Natural killer cell treated with Interleukin-12 subunit alpha and Interleukin-12 subunit beta and Interleukin-15 and Interleukin-18, amount 100 ng/mL, for 72 hours (primary cell): ENCODE data around the gene KRTAP5-1. TPM values are rescaled to one million over a fixed set of nuclear protein-coding genes. Genes with fewer than 3 reads are reported as not detected.
"Not testable (repeated sequence)": the region's sequence is repeated elsewhere in the genome, so short reads cannot be mapped to it uniquely, and the experiment has no call there.

Experiments
- ATAC-seq, 2 donors: fragments of 150-1000 bp; cut with Tn5 transposase in 1 of 2; sonication (Bioruptor Pico), chemical (Tn5 transposase) in 1 of 2; 2 replicates each; pipeline ENCODE4 v1.10.0; 2021
- DNase-seq: peaks from one replicate; pipeline ENCODE4 v3.0.0; 2022; ENCODE audit warnings: low spot score
- H3K27ac Mint-ChIP-seq, 2 donors: 1 replicate in 1 of 2; 2 replicates in 1 of 2; pipeline ENCODE4 v1.8.0; 2022; ENCODE audit warnings: mixed read lengths in 2 of 2, mild to moderate bottlenecking in 1 of 2, moderate library complexity in 1 of 2
- H3K27me3 Mint-ChIP-seq, 2 donors: 1 replicate in 1 of 2; 2 replicates in 1 of 2; pipeline ENCODE4 v1.8.0; 2022; ENCODE audit warnings: mixed read lengths in 2 of 2
- H3K36me3 Mint-ChIP-seq: one replicate; pipeline ENCODE4 v1.8.0; 2022; ENCODE audit warnings: mixed read lengths
- H3K4me1 Mint-ChIP-seq, 2 donors: 1 replicate in 1 of 2; 2 replicates in 1 of 2; pipeline ENCODE4 v1.8.0; 2022; ENCODE audit warnings: low read depth in 2 of 2, mixed read lengths in 2 of 2, mild to moderate bottlenecking in 1 of 2
- H3K4me3 Mint-ChIP-seq: one replicate; pipeline ENCODE4 v1.8.0; 2022; ENCODE audit warnings: mixed read lengths
- H3K9me3 Mint-ChIP-seq: 2 replicates; pipeline ENCODE4 v1.8.0; 2022; ENCODE audit warnings: mixed read lengths
- total RNA-seq, 2 donors: library from RNA; stranded (reverse); gene quantifications; one replicate each; pipeline ENCODE4 v1.2.3, GENCODE V29; 2022

The KRTAP5-1 gene
- total RNA-seq, 2 donors from 2014 or later: not detected

DNA sequence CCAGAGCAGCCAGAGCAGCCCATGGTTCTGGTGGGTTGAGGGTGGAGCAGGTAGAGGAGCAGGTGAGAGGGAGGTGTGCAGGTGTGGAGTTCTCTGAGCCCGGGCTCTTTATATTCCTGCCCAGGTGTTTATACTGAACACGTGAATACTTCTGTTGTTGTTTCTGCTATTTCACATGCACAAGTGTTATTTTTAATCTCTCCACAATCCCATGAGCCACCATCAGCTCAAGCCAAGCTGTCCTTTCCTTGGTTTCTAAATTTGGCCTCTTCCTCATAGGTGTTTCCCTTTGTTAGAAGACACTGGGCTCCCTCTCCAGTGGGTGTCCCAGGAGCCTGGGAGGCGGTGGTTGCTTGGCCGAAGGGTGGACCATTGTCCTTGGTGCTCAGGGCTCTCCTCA, 23.3 kb upstream of the KRTAP5-1 start, which contains the start of gene KRTAP5-3:
Gene KRTAP5-3, minus strand, starts transcription at position 101 of the 400 bp plus-strand sequence. Its CDS starts 78 bp downstream, at position 23.
- peaks cover 0 to 5% of the 10 kb centered on the region in 2 donors for H3K4me1 Mint-ChIP-seq
- H3K9me3 Mint-ChIP-seq: no peaks in the 10 kb centered on the region
- no peak within 1 kb of the TSS for H3K27ac Mint-ChIP-seq
- ATAC-seq (no peak), DNase-seq (no peak)
- peaks cover 22 to 37% of the 10 kb centered on the region in 2 donors for H3K27me3 Mint-ChIP-seq
- H3K36me3 Mint-ChIP-seq: no peaks in the 10 kb centered on the region
- H3K4me3 Mint-ChIP-seq: no peak within 1 kb of the TSS

DNA sequence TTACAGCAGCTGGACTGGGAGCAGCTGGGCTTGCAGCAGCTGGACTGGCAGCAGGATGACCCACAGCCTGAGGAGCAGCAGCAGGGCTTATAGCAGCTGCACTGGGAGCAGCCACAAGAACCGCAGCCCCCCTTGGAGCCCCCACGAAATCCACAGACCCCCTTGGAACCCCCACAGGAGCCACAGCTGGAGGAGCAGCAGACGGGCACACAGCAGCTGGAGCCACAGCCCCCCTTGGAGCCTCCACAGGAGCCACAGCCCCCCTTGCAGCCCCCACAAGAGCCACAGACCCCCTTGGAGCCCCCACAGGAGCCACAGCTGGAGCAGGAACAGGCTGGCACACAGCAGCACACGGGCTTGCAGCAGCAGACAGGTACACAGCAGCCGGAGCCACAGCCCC, 22.8 kb upstream of the KRTAP5-1 start:
- not testable (repeated sequence) for H3K36me3 Mint-ChIP-seq

DNA sequence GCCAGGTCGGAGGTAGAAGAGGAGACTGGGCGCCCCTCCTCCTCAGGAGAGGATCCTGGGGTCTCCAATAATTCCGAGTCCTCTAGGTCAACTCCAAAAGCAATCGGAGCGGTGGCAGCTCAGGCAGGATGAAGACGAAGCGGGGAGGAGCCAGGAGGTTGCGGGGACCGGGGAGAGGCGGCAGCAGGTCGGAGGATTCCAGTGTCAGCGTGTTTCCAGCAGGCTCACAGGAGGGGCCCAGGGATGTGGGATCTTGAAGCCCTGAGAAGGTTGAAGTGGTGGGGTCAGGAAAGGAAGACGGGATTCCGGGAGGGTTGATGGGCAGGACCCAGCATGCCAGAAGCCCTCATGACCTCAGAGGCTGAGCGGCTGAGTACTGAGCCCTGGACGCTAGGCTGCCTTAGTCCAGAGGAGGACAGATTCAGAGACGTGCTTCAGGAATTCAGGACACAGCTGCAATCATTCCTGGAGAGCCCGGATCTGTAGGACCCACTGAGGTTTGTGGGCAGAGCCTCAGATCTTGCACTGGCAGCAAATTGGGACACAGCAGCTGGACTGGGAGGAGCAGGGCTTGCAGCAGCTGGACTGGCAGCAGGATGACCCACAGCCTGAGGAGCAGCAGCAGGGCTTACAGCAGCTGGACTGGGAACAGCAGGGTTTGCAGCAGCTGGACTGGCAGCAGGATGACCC, 22.2 kb upstream of the KRTAP5-1 start:
- H3K27ac Mint-ChIP-seq, H3K4me1 Mint-ChIP-seq, DNase-seq, H3K36me3 Mint-ChIP-seq, H3K9me3 Mint-ChIP-seq, ATAC-seq, H3K4me3 Mint-ChIP-seq: not testable (repeated sequence)
- peaks cover 27 to 43% of the 10 kb centered on the region in 2 donors for H3K27me3 Mint-ChIP-seq

More for the DNA sequence above, 22.8 kb upstream of the KRTAP5-1 start:
- not testable (repeated sequence) for ATAC-seq, H3K27ac Mint-ChIP-seq, H3K9me3 Mint-ChIP-seq, DNase-seq, H3K4me1 Mint-ChIP-seq, H3K4me3 Mint-ChIP-seq
- peaks cover 26 to 41% of the 10 kb centered on the region in 2 donors for H3K27me3 Mint-ChIP-seq

DNA sequence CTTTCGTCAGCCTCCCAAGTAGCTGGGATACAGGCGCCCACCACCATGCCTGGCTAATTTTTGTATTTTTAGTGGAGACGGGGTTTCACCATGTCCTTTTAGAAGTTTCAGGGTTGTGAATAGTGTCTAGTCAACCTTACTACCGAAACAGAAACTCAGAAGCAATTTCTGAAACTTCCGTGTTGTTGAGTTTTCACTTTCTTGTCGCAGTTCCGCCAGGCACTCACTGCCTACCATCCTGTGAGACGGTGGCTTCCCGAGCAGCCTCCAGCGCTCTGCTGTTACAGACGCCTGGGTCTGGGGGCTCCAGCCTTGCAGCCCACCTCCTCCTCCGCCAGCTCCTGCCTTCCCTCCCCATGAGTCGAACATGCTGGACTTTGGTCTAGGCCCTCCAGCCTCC, 20.8 kb upstream of the KRTAP5-1 start:
- DNase-seq, H3K27ac Mint-ChIP-seq, H3K9me3 Mint-ChIP-seq, H3K4me3 Mint-ChIP-seq, H3K4me1 Mint-ChIP-seq, H3K36me3 Mint-ChIP-seq: not testable (repeated sequence)
- peaks cover 33 to 44% of the 10 kb centered on the region in 2 donors for H3K27me3 Mint-ChIP-seq
- peak in 1 of 2 donors; percentile 68 for ATAC-seq

DNA sequence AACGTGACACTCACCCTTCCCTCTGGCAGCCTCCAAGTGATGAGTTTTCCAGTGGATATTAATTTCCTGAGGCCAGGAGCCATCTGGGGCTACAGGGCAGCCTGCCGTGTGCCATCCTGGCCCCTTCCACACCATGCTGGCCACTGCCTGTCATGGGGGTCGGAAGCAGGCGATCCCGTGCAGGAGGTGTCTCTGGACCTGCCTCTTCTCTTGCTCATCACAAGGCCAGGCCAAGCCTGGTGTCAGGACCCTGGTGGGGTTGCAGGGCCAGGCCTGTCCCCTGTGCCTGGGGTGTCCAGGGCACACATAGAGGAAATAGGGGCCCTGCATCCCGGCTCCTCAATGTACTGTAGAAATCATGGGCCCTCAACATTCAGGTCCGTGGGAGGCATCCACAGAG, 19.6 kb upstream of the KRTAP5-1 start:
- ATAC-seq: no peak
- H3K36me3 Mint-ChIP-seq: no peaks in the 10 kb centered on the region
- H3K4me1 Mint-ChIP-seq: peaks cover 0 to 5% of the 10 kb centered on the region in 2 donors
- no peak overlapping the region for H3K27ac Mint-ChIP-seq
- no peak for DNase-seq
- H3K4me3 Mint-ChIP-seq: no peak overlapping the region
- H3K9me3 Mint-ChIP-seq: no peaks in the 10 kb centered on the region
- H3K27me3 Mint-ChIP-seq: peaks cover 35 to 47% of the 10 kb centered on the region in 2 donors

DNA sequence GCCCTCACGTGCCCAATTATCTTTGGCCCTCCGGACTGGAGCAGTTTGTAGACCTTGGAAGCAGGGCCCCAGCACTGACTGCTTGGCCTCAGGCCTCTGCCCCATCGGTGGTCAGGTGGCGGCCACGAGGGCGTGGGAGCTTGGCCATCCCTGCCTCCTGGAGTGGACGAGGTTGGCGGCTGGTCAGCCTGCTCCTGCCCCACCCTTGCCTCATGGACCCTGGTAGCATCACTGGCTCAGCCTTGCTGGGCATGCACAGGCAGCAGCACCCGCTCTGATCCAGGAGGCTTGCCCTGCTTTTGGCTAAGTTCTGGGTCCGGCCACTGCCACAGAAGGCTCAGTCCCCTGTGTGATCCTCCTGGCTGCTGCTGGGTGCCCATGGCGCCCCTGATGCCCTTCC, 19.1 kb upstream of the KRTAP5-1 start:
- Mint-ChIP-seq H3K4me1 (peaks cover 0 to 5% of the 10 kb centered on the region in 2 donors), H3K4me3 (no peak overlapping the region), H3K9me3 (no peaks in the 10 kb centered on the region), H3K27ac (no peak overlapping the region), H3K27me3 (peaks cover 37 to 53% of the 10 kb centered on the region in 2 donors), H3K36me3 (no peaks in the 10 kb centered on the region)
- ATAC-seq (no peak), DNase-seq (no peak)

DNA sequence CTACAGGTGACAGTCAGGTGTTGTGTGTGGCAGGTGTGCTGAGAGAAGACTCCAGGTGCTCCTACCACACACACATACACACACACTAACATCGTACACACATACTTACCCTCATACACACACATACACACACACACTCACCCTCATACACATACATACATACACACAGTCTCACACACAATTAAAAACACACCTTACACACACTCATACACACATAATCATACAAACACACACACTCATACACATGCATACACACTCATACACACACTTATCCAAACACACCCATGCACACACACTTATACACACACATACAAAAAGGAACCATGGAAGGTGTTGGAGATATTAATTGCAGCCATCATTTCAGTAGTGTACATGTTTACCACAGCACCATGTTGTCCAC, 18.5 kb upstream of the KRTAP5-1 start:
- DNase-seq (no peak), ATAC-seq (peak in 1 of 2 donors; percentile 14)
- Mint-ChIP-seq H3K4me1 (peaks cover 0 to 5% of the 10 kb centered on the region in 2 donors), H3K9me3 (no peaks in the 10 kb centered on the region), H3K27me3 (peaks cover 37 to 56% of the 10 kb centered on the region in 2 donors), H3K36me3 (no peaks in the 10 kb centered on the region), H3K27ac (no peak overlapping the region), H3K4me3 (no peak overlapping the region)

DNA sequence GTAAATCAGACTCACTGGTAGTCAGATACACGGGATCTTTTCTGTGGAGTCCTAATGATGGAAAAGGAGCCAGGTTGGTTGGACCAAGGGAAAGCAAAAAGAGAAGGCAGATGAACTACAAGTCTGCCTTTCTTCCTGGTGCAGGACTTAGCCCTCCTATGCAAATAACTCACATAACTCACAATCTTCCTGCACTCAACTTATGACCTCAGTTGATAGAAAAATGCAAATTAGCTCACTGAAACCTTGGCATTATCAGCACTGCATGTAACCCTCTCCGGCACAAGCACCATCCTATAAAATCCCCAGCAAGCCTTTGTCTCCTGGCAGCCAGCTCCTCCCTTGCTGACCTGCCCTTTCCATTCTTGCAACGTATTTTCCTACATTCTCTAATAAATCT, 16.6 kb upstream of the KRTAP5-1 start:
- not testable (repeated sequence) for DNase-seq, H3K36me3 Mint-ChIP-seq, H3K4me3 Mint-ChIP-seq, H3K27ac Mint-ChIP-seq, ATAC-seq, H3K9me3 Mint-ChIP-seq, H3K4me1 Mint-ChIP-seq
- peaks cover 44 to 48% of the 10 kb centered on the region in 2 donors for H3K27me3 Mint-ChIP-seq

DNA sequence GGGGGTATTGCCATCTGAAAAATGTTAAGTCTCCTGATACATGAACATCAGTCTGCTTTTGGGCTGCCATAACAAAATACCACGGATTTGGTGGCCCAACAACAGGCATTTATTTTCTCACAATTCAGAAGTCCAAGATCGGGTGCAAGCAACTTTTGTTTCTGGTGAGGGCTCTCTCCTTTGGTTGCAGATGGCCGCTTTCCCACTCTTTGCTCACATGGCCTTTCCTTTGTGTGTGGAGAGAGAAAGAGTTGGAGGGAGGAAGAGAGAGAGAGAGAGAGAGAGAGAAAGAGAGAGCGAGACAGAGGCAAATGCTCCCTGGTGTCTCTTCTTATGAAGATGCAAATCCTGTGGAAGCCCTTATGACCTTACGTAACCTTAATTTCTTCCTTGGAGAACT, 15.5 kb upstream of the KRTAP5-1 start:
- ATAC-seq (no peak), DNase-seq (no peak)
- Mint-ChIP-seq H3K36me3 (no peaks in the 10 kb centered on the region), H3K9me3 (no peaks in the 10 kb centered on the region), H3K4me3 (no peak overlapping the region), H3K27me3 (peaks cover 42 to 43% of the 10 kb centered on the region in 2 donors), H3K27ac (no peak overlapping the region), H3K4me1 (peaks cover 0 to 2% of the 10 kb centered on the region in 2 donors)

DNA sequence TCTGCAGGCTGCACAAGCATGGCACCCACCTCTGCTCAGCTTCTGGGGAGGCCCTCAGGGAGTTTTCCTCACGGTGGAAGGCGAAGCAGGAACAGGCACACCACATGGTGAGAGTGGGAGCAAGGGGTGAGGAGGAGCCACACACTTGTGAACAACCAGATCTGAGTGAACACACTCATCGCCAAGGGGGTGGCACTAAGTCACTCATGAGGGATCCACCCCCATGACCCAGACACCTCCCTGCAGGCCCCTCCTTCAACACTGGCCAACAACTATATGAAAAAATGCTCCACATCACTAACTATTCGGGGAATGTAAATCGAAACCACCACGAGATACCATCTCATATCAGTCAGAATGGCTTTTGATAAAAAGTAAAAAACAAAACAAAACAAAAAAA, 13.7 kb upstream of the KRTAP5-1 start:
- H3K4me1 Mint-ChIP-seq: peaks cover 0 to 6% of the 10 kb centered on the region in 2 donors
- H3K36me3 Mint-ChIP-seq: no peaks in the 10 kb centered on the region
- no peak for ATAC-seq
- H3K27me3 Mint-ChIP-seq: peaks cover 47 to 48% of the 10 kb centered on the region in 2 donors
- DNase-seq: no peak
- no peak overlapping the region for H3K4me3 Mint-ChIP-seq
- no peaks in the 10 kb centered on the region for H3K9me3 Mint-ChIP-seq
- no peak overlapping the region for H3K27ac Mint-ChIP-seq

DNA sequence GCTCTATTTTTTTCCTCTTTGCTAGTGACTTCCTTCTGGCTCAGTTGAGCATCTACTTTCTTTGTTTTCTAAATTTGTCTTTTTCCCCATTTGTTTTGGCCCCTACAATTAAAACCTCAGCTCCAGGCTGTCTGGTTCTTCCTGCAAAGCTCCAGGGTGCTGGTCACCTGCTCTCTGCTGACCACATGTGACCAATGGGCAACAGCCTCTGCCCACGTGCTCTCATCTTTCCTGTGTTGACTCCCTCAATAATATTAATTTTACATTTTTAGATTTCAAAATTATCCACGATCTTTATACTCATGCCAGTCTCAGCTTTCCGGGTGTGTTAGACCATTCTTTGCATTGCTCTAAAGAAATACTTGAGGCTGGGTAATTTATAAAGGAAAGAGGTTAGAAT, 13.3 kb upstream of the KRTAP5-1 start:
- ATAC-seq, DNase-seq, H3K4me1 Mint-ChIP-seq, H3K9me3 Mint-ChIP-seq, H3K4me3 Mint-ChIP-seq, H3K36me3 Mint-ChIP-seq, H3K27ac Mint-ChIP-seq: not testable (repeated sequence)
- H3K27me3 Mint-ChIP-seq: peaks cover 43 to 44% of the 10 kb centered on the region in 2 donors

DNA sequence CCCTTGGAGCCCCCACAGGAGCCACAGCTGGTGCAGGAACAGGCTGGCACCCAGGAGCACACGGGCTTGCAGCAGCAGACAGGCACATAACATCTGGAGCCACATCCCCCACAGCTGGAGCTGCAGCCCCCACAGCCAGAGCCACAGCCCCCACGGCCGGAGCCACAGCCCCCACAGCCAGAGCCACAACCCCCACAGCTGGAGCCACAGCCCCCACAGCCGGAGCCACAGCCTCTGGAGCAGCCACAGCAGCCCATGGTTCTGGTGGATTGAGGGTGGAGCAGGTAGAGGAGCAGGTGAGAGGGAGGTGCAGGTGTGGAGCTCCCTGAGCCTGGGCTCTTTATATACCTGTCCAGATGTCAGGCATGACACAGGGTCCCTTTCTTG, 12.9 kb upstream of the KRTAP5-1 start, which contains the start of gene KRTAP5-2:
Gene KRTAP5-2, minus strand, starts transcription at position 301 of the 387 bp plus-strand sequence. Its CDS starts 44 bp downstream, at position 257.
- Mint-ChIP-seq H3K27me3 (peaks cover 40% of the 10 kb centered on the region in 2 donors), H3K36me3 (no peaks in the 10 kb centered on the region), H3K4me1 (peaks cover 0 to 6% of the 10 kb centered on the region in 2 donors), H3K4me3 (no peak within 1 kb of the TSS), H3K9me3 (no peaks in the 10 kb centered on the region), H3K27ac (no peak within 1 kb of the TSS)
- ATAC-seq (no peak), DNase-seq (no peak)

DNA sequence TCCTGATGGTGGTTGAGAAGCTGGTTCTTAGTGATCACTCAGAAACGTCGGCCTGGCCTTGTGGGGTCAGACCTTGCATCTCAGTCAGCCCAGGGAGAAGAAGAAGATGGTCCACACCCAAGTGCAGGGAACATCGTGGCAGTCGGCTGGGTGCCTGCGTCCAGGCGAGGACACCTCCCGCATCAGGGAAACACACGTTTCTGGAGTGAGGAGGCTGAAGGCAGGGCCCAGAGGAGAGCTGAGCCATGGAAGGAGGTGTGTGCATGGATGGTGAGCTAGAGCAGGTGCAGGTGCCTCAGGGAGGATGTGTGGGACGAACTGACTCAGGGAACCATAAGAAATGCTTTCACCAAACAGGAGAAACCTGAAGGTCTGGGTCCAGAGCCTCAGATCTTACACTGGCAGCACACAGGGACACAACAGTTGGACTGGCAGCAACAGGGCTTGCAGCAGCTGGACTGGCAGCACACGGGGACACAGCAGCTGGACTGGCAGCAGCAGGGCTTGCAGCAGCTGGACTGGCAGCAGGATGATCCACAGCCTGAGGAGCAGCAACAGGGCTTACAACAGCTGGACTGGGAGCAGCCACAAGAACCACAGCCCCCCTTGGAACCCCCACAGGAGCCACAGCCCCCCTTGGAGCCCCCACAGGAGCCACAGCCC, 12.4 kb upstream of the KRTAP5-1 start:
- H3K27ac Mint-ChIP-seq: no peak overlapping the region
- H3K27me3 Mint-ChIP-seq: peaks cover 37% of the 10 kb centered on the region in 2 donors
- no peak overlapping the region for H3K4me3 Mint-ChIP-seq
- DNase-seq: no peak
- H3K9me3 Mint-ChIP-seq: no peaks in the 10 kb centered on the region
- peaks cover 0 to 6% of the 10 kb centered on the region in 2 donors for H3K4me1 Mint-ChIP-seq
- no peaks in the 10 kb centered on the region for H3K36me3 Mint-ChIP-seq
- no peak for ATAC-seq

DNA sequence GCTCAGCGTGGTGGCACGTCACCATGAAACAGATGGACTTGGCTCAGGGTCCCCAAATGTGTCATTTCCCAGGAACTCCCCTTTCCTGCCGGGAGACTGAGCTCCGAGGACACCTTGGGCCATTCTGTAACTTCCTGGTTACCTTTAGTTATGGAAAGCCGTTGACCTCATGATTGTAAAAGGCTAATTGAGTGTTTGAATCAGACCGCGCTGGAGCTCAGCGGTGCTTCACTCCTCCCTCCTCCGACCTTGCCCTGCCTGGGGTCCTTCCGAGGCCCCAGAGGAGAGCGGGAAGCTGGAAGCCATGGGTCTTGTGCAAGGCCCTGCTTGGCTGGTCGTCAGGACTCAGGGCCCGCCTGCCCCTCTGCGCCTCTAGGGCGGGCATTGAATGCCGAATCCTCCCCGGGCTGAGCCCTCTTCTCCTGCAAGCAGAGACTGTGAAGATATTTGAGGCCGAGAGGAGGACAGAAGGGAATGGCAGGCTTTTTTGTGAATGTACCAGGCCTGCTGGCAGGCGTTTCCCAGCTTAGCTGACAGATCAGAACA, 11.6 kb upstream of the KRTAP5-1 start:
- not testable (repeated sequence) for ATAC-seq

More for the DNA sequence above, 11.6 kb upstream of the KRTAP5-1 start:
- H3K36me3 Mint-ChIP-seq, H3K9me3 Mint-ChIP-seq, H3K4me1 Mint-ChIP-seq, H3K4me3 Mint-ChIP-seq, H3K27ac Mint-ChIP-seq, DNase-seq: not testable (repeated sequence)
- H3K27me3 Mint-ChIP-seq: peaks cover 30 to 32% of the 10 kb centered on the region in 2 donors
